ENCODE results near the gene TTLL7.

GRCh38 chr1:83964153-83964552 lies 34.8 kb downstream of the TTLL7 start:
- TF ChIP-seq CTCF (IDR thresholded peaks at IDR 0.05) (no peak), EP300 (IDR thresholded peaks at IDR 0.05) (no peak), POLR2A (IDR thresholded peaks at IDR 0.05) (no peak), POLR2AphosphoS5 (IDR thresholded peaks at IDR 0.05) (no peak)

All from sigmoid colon (tissue), 4 donors.